Measurements from ENCODE around the gene GREB1.

Gene GREB1

GRCh38 chr2:11688222-11689069 lies 154.6 kb downstream of the GREB1 start:
- Histone ChIP-seq H3K27ac (ENCODE audit: extremely low read depth, low read depth, low read length) (no peak overlapping the region), H3K4me3 (ENCODE audit: low read depth, low read length) (no peak overlapping the region), H3K36me3 (ENCODE audit: control insufficient read depth in 2 of 2, insufficient read depth in 1 of 2, low read length in 2 of 2) (no peaks in the 10 kb centered on the region), H3K4me1 (ENCODE audit: control insufficient read depth, insufficient read depth, low read length) (no peaks in the 10 kb centered on the region), H3K9me3 (ENCODE audit: control insufficient read depth, insufficient read depth, low read depth, low read length) (no peaks in the 10 kb centered on the region)
- CTCF ChIA-PET: interaction anchor here (0.6 to 13.9 kb wide), 42 partner anchors 8 to 1839 kb away, joined by 3 to 247 read pairs (median 4); no protein-coding TSS in a partner anchor
- POLR2A ChIA-PET: interaction anchor here (1.0 kb wide), 1 partner anchor 56 kb away, joined by 4 read pairs; no protein-coding TSS in a partner anchor
- TF ChIP-seq ZNF324 (tag by site-specific recombination; IDR thresholded peaks at IDR 0.05) (no peak), KLF9 (tag by site-specific recombination; IDR thresholded peaks at IDR 0.05; ENCODE audit: low read depth) (no peak), ZNF514 (tag by site-specific recombination; IDR thresholded peaks at IDR 0.05) (no peak), REST (tag by site-specific recombination; IDR thresholded peaks at IDR 0.05) (no peak), ZNF416 (tag by site-specific recombination; IDR thresholded peaks at IDR 0.05) (no peak), ZNF621 (tag by site-specific recombination; IDR thresholded peaks at IDR 0.05) (no peak), ZNF223 (tag by site-specific recombination; IDR thresholded peaks at IDR 0.05) (no peak), ZBTB48 (tag by site-specific recombination; IDR thresholded peaks at IDR 0.05) (no peak), ZSCAN30 (tag by site-specific recombination; IDR thresholded peaks at IDR 0.05) (no peak), SETDB1 (IDR thresholded peaks at IDR 0.05; ENCODE audit: insufficient read length, low read length) (no peak), ZNF664 (tag by site-specific recombination; IDR thresholded peaks at IDR 0.05) (no peak), ZSCAN16 (tag by site-specific recombination; IDR thresholded peaks at IDR 0.05) (no peak), ZNF654 (tag by site-specific recombination; IDR thresholded peaks at IDR 0.05; ENCODE audit: low read depth) (peak; percentile 69), ZNF48 (tag by site-specific recombination; IDR thresholded peaks at IDR 0.05) (no peak), SCRT2 (tag by site-specific recombination; IDR thresholded peaks at IDR 0.05) (peak; percentile 92), ZNF155 (tag by site-specific recombination; IDR thresholded peaks at IDR 0.05) (no peak), GLIS2 (tag by site-specific recombination; IDR thresholded peaks at IDR 0.05) (no peak), ZNF830 (tag by site-specific recombination; IDR thresholded peaks at IDR 0.05; ENCODE audit: low read depth) (no peak), BCL6B (tag by site-specific recombination; IDR thresholded peaks at IDR 0.05) (no peak), ZNF658 (tag by site-specific recombination; IDR thresholded peaks at IDR 0.05) (no peak), YY1 (tag by site-specific recombination; IDR thresholded peaks at IDR 0.05) (no peak), ZNF501 (tag by site-specific recombination; IDR thresholded peaks at IDR 0.05) (peak; percentile 44; the same call in 1 of the 2 replicates), GLIS1 (tag by site-specific recombination; IDR thresholded peaks at IDR 0.05) (0 out of 2 replicates have a peak, but pooled peaks have one; percentile 12), BCL11A (tag by site-specific recombination; IDR thresholded peaks at IDR 0.05; ENCODE audit: low read depth) (no peak), ZNF169 (tag by site-specific recombination; IDR thresholded peaks at IDR 0.05) (no peak), ZSCAN23 (tag by site-specific recombination; IDR thresholded peaks at IDR 0.05) (no peak), ZNF629 (tag by site-specific recombination; IDR thresholded peaks at IDR 0.05) (no peak), HOXD13 (CRISPR knock-in tag; IDR thresholded peaks at IDR 0.05; ENCODE audit: borderline replicate concordance) (no peak), ZNF274 (IDR thresholded peaks at IDR 0.05; ENCODE audit: low read length) (no peak), ZNF274 (tag by site-specific recombination; IDR thresholded peaks at IDR 0.05; ENCODE audit: borderline replicate concordance) (no peak), ZNF202 (tag by site-specific recombination; IDR thresholded peaks at IDR 0.05; ENCODE audit: borderline replicate concordance) (no peak), ZBTB26 (tag by site-specific recombination; optimal IDR thresholded peaks at IDR 0.05) (no peak), ZNF558 (tag by site-specific recombination; IDR thresholded peaks at IDR 0.05) (no peak)
